Fibroblast of lung (primary cell): ENCODE data around the gene GRIA1.

Experiments used
- EZH2 ChIP-seq: IDR thresholded peaks from 2 replicates; pipeline ENCODE4 v1.5.1; 2012; ENCODE audit warnings: low read length, control low read depth, mild to moderate bottlenecking; ENCODE audit errors: missing control alignments
- TF ChIP-seq, protein P1 (sequence below), 2 donors: IDR thresholded peaks in 1 of 2; conservative IDR thresholded peaks in 1 of 2; 1 replicate in 1 of 2; 2 replicates in 1 of 2; pipeline ENCODE4 v1.5.1; 2011 to 2012; ENCODE audit warnings: low read length in 2 of 2, control low read depth in 1 of 2, inconsistent platforms in 1 of 2, low read depth in 1 of 2, mild to moderate bottlenecking in 1 of 2

DNA sequence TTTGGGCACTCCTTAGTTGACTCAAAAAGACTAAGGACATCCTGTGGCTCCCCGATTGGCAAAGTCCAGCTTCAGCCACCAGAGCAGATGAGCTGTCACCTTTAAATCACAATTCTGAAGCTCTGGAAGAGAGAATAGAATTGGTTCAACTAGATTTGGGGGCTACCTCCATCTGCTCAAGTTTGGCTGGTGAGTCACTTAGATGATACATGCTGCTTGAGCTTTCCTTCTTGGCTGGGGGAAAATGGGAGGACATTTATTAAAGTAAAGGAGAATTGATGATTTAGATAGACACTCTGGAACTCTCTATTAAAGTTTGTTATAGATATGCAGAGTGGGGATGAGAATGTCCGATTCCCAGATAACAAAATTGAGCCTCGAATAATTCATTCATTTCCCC lies 30.0 kb upstream of the GRIA1 start:
- TF ChIP-seq, protein P1, sequence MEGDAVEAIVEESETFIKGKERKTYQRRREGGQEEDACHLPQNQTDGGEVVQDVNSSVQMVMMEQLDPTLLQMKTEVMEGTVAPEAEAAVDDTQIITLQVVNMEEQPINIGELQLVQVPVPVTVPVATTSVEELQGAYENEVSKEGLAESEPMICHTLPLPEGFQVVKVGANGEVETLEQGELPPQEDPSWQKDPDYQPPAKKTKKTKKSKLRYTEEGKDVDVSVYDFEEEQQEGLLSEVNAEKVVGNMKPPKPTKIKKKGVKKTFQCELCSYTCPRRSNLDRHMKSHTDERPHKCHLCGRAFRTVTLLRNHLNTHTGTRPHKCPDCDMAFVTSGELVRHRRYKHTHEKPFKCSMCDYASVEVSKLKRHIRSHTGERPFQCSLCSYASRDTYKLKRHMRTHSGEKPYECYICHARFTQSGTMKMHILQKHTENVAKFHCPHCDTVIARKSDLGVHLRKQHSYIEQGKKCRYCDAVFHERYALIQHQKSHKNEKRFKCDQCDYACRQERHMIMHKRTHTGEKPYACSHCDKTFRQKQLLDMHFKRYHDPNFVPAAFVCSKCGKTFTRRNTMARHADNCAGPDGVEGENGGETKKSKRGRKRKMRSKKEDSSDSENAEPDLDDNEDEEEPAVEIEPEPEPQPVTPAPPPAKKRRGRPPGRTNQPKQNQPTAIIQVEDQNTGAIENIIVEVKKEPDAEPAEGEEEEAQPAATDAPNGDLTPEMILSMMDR (conservative IDR thresholded peaks at IDR 0.05 in 1 of 2, IDR thresholded peaks at IDR 0.05 in 1 of 2; ENCODE audit: low read depth in 1 of 2, low read length in 2 of 2), result no peak
- no peak for TF ChIP-seq EZH2
